MV-4-11 (cell line): ENCODE results near the gene EIF3I.

Experiments
- DNase-seq: peaks from one replicate; lab custom pipeline; 2025; lab: John Stamatoyannopoulos, UW

The EIF3I gene

GRCh38 chr1:32266921-32267591, 44.8 kb downstream of the EIF3I start:
- DNase-seq: no peak

- DNase-seq: no peak
Measured at GRCh38 chr1:32269744-32270143, 47.5 kb downstream of the EIF3I start.

GRCh38 chr1:32272557-32273390, 50.6 kb downstream of the EIF3I start:
- DNase-seq: no peak

- no peak for DNase-seq
Measured at GRCh38 chr1:32273391-32274208, 51.4 kb downstream of the EIF3I start.

DNA sequence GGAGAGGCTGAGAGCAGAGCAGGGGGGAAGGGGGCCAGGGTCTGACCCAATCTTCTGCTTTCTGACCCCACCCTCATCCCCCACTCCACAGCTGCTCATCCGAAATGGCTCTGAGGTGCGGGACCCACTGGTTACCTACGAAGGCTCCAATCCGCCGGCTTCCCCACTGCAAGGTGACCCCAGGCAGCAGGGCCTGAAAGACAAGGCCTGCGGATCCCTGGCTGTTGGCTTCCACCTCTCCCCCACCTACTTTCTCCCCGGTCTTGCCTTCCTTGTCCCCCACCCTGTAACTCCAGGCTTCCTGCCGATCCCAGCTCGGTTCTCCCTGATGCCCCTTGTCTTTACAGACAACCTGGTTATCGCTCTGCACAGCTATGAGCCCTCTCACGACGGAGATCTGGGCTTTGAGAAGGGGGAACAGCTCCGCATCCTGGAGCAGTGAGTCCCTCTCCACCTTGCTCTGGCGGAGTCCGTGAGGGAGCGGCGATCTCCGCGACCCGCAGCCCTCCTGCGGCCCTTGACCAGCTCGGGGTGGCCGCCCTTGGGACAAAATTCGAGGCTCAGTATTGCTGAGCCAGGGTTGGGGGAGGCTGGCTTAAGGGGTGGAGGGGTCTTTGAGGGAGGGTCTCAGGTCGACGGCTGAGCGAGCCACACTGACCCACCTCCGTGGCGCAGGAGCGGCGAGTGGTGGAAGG, 52.6 kb downstream of the EIF3I start:
- DNase-seq: no peak

GRCh38 chr1:32275424-32275823, 53.2 kb downstream of the EIF3I start:
- DNase-seq: no peak

DNA sequence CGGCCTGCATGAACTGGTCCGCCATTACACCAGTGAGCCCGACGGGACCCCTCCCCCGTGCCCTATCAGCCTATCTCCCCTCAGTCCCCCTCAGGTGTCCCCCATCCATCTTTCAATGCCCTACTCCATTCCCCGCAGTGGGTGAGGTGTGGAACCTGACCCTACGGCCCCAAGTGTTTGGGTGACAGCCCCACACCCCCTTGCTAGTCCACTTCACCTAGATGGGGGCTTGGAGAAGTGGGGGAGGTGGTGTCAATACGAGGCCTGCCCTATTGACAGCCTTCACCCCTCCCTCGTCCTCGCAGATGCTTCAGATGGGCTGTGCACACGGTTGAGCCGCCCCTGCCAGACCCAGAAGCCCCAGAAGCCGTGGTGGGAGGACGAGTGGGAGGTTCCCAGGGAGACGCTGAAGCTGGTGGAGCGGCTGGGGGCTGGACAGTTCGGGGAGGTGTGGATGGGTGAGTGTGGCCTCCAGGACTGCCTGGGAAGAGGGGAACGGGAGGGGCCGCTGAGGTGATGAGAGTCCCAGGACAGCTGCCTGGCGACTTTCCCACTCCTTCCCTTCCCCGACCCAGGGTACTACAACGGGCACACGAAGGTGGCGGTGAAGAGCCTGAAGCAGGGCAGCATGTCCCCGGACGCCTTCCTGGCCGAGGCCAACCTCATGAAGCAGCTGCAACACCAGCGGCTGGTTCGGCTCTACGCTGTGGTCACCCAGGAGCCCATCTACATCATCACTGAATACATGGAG, 54.0 kb downstream of the EIF3I start:
- DNase-seq: no peak
